ENCODE results near the gene ZNF827.

The ZNF827 gene

GRCh38 chr4:145934434-145935047 is 4.1 kb downstream of the ZNF827 start:
- DNase-seq: no peak

GRCh38 chr4:145933134-145933533 is 5.5 kb downstream of the ZNF827 start:
- no peak for DNase-seq

GRCh38 chr4:145931403-145931802 is 7.2 kb downstream of the ZNF827 start:
- DNase-seq: no peak

- DNase-seq: no peak
Observed at GRCh38 chr4:145930592-145930991, 8.0 kb downstream of the ZNF827 start.

- DNase-seq: no peak
Observed at GRCh38 chr4:145929415-145930178, 9.0 kb downstream of the ZNF827 start.

- no peak for DNase-seq
Observed at GRCh38 chr4:145928748-145929147, 9.9 kb downstream of the ZNF827 start.

GRCh38 chr4:145927030-145927429 is 11.6 kb downstream of the ZNF827 start:
- DNase-seq: no peak

GRCh38 chr4:145921231-145921630 is 17.4 kb downstream of the ZNF827 start:
- DNase-seq: no peak

- DNase-seq: no peak
Observed at GRCh38 chr4:145920205-145920604, 18.4 kb downstream of the ZNF827 start.

GRCh38 chr4:145912376-145912775 is 26.2 kb downstream of the ZNF827 start:
- no peak for DNase-seq

GRCh38 chr4:145909773-145910172 is 28.9 kb downstream of the ZNF827 start:
- no peak for DNase-seq

- no peak for DNase-seq
Observed at GRCh38 chr4:145909281-145909715, 29.3 kb downstream of the ZNF827 start.

GRCh38 chr4:145907812-145908211 is 30.8 kb downstream of the ZNF827 start:
- no peak for DNase-seq

GRCh38 chr4:145907390-145907789 is 31.2 kb downstream of the ZNF827 start:
- DNase-seq: no peak

- no peak for DNase-seq
Observed at GRCh38 chr4:145904413-145905177, 34.0 kb downstream of the ZNF827 start.

GRCh38 chr4:145902522-145902921 is 36.1 kb downstream of the ZNF827 start:
- DNase-seq: no peak

GRCh38 chr4:145899886-145900460 is 38.6 kb downstream of the ZNF827 start:
- DNase-seq: no peak

GRCh38 chr4:145898926-145899531 is 39.6 kb downstream of the ZNF827 start:
- DNase-seq: no peak

- no peak for DNase-seq
Observed at GRCh38 chr4:145898466-145898865, 40.2 kb downstream of the ZNF827 start.

GRCh38 chr4:145895056-145895455 is 43.6 kb downstream of the ZNF827 start:
- no peak for DNase-seq

- no peak for DNase-seq
Observed at GRCh38 chr4:145891958-145892357, 46.7 kb downstream of the ZNF827 start.

- no peak for DNase-seq
Observed at GRCh38 chr4:145890689-145891088, 47.9 kb downstream of the ZNF827 start.

GRCh38 chr4:145888393-145888792 is 50.2 kb downstream of the ZNF827 start:
- DNase-seq: no peak

Measured in CD4-positive, alpha-beta T cell treated with Interleukin-21 for 1 hour (primary cell).